Muscle of arm (tissue), 14 donors: ENCODE data around the gene HSD17B7. TPM values are rescaled to one million over a fixed set of nuclear protein-coding genes. Genes with fewer than 3 reads are reported as not detected.
A peak's percentile ranks its signal among the peaks of the same experiment; 100 is the strongest.
"Not testable (repeated sequence)": the region's sequence is repeated elsewhere in the genome, so short reads cannot be mapped to it uniquely, and the experiment has no call there.

Source experiments
- DNase-seq: peaks from one replicate; pipeline ENCODE4 v3.0.0-alpha.2; 2013
- long read RNA-seq, 11 donors: transcript quantifications; one replicate each; lab custom pipeline, GENCODE V29; 2026
- polyA plus RNA-seq, 12 donors: library from polyadenylated mRNA; unstranded; fragments of 120-200 nt; gene quantifications; one replicate each; pipeline ENCODE4 v1.2.1, GENCODE V29; 2013; ENCODE audit not compliant: insufficient read length in 12 of 12

The HSD17B7 gene
- polyA plus RNA-seq: 10 to 100 TPM in 7 of 12 donors, 1 to 10 TPM in 4, not detected in 1; 7.1 to 14.8 (median 11.3) TPM
- long read RNA-seq, donor 1, partial matches to known transcripts: 0 of 4 reads
- long read RNA-seq, donor 1, other reads (novel, unspliced or antisense): 0 of 4 reads
- long read RNA-seq, donor 2, partial matches to known transcripts: 0 of 3 reads
- long read RNA-seq, donor 2, other reads (novel, unspliced or antisense): 0 of 3 reads
- long read RNA-seq, donor 3, partial matches to known transcripts: 0 of 1 reads
- long read RNA-seq, donor 3, other reads (novel, unspliced or antisense): 0 of 1 reads
- long read RNA-seq, donor 4, partial matches to known transcripts: 0 of 1 reads
- long read RNA-seq, donor 4, other reads (novel, unspliced or antisense): 0 of 1 reads
- long read RNA-seq, donor 5, partial matches to known transcripts: 0 of 3 reads
- long read RNA-seq, donor 5, other reads (novel, unspliced or antisense): 0 of 3 reads
- long read RNA-seq, donor 6, partial matches to known transcripts: 0 of 2 reads
- long read RNA-seq, donor 6, other reads (novel, unspliced or antisense): 0 of 2 reads
- long read RNA-seq, donor 7, partial matches to known transcripts: 0 of 1 reads
- long read RNA-seq, donor 7, other reads (novel, unspliced or antisense): 0 of 1 reads
- long read RNA-seq, donor 8, partial matches to known transcripts: 0 of 3 reads
- long read RNA-seq, donor 8, other reads (novel, unspliced or antisense): 0 of 3 reads
- long read RNA-seq, donor 9, partial matches to known transcripts: 0 of 4 reads
- long read RNA-seq, donor 9, other reads (novel, unspliced or antisense): 0 of 4 reads
- long read RNA-seq, donor 10: 0 reads
- long read RNA-seq, donor 11, partial matches to known transcripts: 0 of 2 reads
- long read RNA-seq, donor 11, other reads (novel, unspliced or antisense): 0 of 2 reads

GRCh38 chr1:162790303-162790984, at the start of gene HSD17B7:
Gene HSD17B7, plus strand, starts transcription at chr1:162790702. Its CDS starts 99 bp downstream, at chr1:162790801.
- DNase-seq: peak; percentile 54

- DNase-seq: no peak
Observed at GRCh38 chr1:162740755-162741154, 49.7 kb upstream of the HSD17B7 start.

- DNase-seq: no peak
Observed at GRCh38 chr1:162741574-162741973, 48.9 kb upstream of the HSD17B7 start.

- not testable (repeated sequence) for DNase-seq
Observed at GRCh38 chr1:162746264-162746942, 44.1 kb upstream of the HSD17B7 start.

GRCh38 chr1:162753001-162753658, 37.4 kb upstream of the HSD17B7 start:
- no peak for DNase-seq

- DNase-seq: no peak
Observed at GRCh38 chr1:162753998-162754585, 36.4 kb upstream of the HSD17B7 start.

GRCh38 chr1:162755306-162755705, 35.2 kb upstream of the HSD17B7 start:
- no peak for DNase-seq

GRCh38 chr1:162756523-162756922, 34.0 kb upstream of the HSD17B7 start:
- no peak for DNase-seq

- no peak for DNase-seq
Observed at GRCh38 chr1:162757476-162757875, 33.0 kb upstream of the HSD17B7 start.

GRCh38 chr1:162765788-162766187, 24.7 kb upstream of the HSD17B7 start:
- DNase-seq: no peak

- no peak for DNase-seq
Observed at GRCh38 chr1:162772571-162773154, 17.8 kb upstream of the HSD17B7 start.

- DNase-seq: no peak
Observed at GRCh38 chr1:162774007-162774406, 16.5 kb upstream of the HSD17B7 start.

GRCh38 chr1:162779043-162779442, 11.5 kb upstream of the HSD17B7 start:
- no peak for DNase-seq

- DNase-seq: no peak
Observed at GRCh38 chr1:162782671-162783070, 7.8 kb upstream of the HSD17B7 start.

GRCh38 chr1:162784926-162785325, 5.6 kb upstream of the HSD17B7 start:
- not testable (repeated sequence) for DNase-seq

GRCh38 chr1:162788783-162789182, 1.7 kb upstream of the HSD17B7 start:
- DNase-seq: not testable (repeated sequence)

- not testable (repeated sequence) for DNase-seq
Observed at GRCh38 chr1:162790985-162791357, 469 bp downstream of the HSD17B7 start.

GRCh38 chr1:162794284-162794683, 3.8 kb downstream of the HSD17B7 start:
- DNase-seq: not testable (repeated sequence)

GRCh38 chr1:162796617-162797279, 6.2 kb downstream of the HSD17B7 start:
- DNase-seq: not testable (repeated sequence)
